ENCODE results near the gene SSH2.

Gene SSH2

DNA sequence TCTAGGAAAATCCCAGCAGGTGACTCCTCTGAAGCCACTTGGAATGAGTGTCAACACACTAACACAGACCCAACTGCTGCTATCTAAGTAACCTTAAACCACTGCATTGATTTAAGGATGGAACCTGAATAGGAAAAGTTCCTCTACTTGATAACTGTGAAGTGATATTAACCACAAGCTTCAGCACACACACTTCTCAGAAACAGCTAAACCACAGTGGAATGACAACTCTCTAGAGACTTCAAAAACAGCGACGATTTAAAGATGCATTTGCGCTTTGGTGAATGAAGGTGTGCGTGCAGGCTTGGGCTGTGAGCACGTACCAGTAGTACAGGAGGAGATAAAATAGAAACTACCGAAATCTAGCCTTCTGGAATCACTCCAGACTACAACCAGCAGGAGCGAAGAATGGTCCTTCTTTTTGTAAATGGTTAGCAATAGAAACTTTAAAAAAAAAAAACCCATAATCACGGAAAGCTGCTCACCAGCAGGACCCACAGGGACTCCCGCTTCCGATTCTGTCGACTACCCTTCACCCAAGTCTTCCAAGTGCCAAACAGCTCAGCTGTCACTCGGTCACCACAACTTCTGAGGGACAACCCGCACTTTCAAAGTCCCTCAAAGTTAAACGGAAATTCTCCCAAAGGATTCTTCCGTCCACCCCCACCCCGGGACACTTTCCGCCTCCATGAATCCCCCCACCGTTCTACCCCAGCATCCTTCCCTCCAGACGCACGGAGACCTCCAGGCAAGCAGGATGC, 169.6 kb downstream of the SSH2 start:
- Histone ChIP-seq H3K9me3 (ENCODE audit: low read depth, low read length) (no peaks in the 10 kb centered on the region), H3K27ac (no peak overlapping the region), H3K9ac (ENCODE audit: insufficient read length) (peak overlapping the region; percentile 50), H3K4me3 (peak overlapping the region; percentile 91), H3K36me3 (ENCODE audit: insufficient read depth, low read length) (no peaks in the 10 kb centered on the region)
- no peak for DNase-seq (ENCODE audit: low read depth, low spot score)
- TF ChIP-seq FOXP2 (optimal IDR thresholded peaks at IDR 0.05; ENCODE audit: control extremely low read depth, extremely low read length, insufficient read depth), result no peak

DNA sequence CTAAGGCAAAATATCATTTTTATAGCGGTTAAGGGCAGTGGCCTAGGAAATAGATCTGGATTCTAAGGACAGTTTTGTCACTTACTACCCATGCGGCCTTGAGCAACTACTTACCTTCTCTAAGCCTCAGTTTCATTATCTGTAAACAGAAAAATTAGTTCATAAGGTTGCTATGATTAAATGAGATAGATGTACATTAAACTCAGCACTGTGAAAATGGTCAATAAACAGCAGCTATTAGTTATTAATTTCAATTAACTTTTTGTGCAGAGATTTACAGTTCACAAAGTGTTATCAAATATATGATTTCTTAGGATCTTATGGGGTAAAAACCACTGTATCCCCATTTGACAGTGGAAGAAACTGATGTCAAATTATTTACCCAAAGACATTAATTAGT, 171.8 kb downstream of the SSH2 start:
- Histone ChIP-seq H3K36me3 (ENCODE audit: insufficient read depth, low read length) (no peaks in the 10 kb centered on the region), H3K9ac (ENCODE audit: insufficient read length) (no peak overlapping the region), H3K27ac (no peak overlapping the region), H3K4me3 (no peak overlapping the region), H3K9me3 (ENCODE audit: low read depth, low read length) (no peaks in the 10 kb centered on the region)
- no peak for DNase-seq (ENCODE audit: low read depth, low spot score)
- TF ChIP-seq EZH2 (IDR thresholded peaks at IDR 0.05), result no peak
- no peak for TF ChIP-seq POLR2AphosphoS5 (IDR thresholded peaks at IDR 0.05; ENCODE audit: borderline replicate concordance, low read depth, low read length)
- no peak for TF ChIP-seq FOXP2 (optimal IDR thresholded peaks at IDR 0.05; ENCODE audit: control extremely low read depth, extremely low read length, insufficient read depth)

- Histone ChIP-seq H3K36me3 (ENCODE audit: insufficient read depth, low read length) (no peaks in the 10 kb centered on the region), H3K9me3 (ENCODE audit: low read depth, low read length) (no peaks in the 10 kb centered on the region), H3K9ac (ENCODE audit: insufficient read length) (no peak overlapping the region), H3K4me3 (no peak overlapping the region), H3K27ac (no peak overlapping the region)
- DNase-seq (ENCODE audit: low read depth, low spot score), result no peak
- TF ChIP-seq EZH2 (IDR thresholded peaks at IDR 0.05), result no peak
- no peak for TF ChIP-seq POLR2AphosphoS5 (IDR thresholded peaks at IDR 0.05; ENCODE audit: borderline replicate concordance, low read depth, low read length)
- no peak for TF ChIP-seq FOXP2 (optimal IDR thresholded peaks at IDR 0.05; ENCODE audit: control extremely low read depth, extremely low read length, insufficient read depth)
These were observed 172.2 kb downstream of the SSH2 start for GRCh38 chr17:29757788-29758187.

DNA sequence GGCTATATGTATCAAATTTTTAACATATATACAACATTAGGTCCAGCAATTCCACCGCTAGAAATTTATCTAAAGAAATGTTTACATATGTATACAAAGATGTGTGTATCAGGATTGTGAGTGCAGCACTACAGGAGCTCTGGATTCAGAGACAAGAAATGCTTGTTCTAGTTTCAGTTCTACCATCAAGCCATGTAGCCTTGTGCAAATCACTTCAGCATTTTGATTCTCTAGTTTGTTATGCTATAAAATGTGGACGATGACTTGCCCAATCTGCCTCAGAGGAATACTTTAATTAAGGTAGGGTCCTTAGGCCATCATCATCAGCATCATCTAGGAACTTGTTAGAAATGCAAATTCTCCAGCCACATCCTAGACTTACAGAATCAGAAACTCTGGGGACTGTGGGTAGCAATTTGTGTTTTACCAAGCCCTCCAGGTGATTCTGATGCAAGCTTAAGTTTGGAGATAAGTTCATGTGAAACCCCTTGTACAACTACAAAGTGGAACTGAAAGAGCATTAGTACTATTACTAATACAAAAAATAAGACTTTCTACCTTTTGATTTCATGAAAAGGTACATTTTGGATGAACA, 176.1 kb downstream of the SSH2 start:
- no peak for DNase-seq (ENCODE audit: low read depth, low spot score)
- H3K27ac ChIP-seq, result no peak overlapping the region

GRCh38 chr17:29749045-29749825, 180.8 kb downstream of the SSH2 start:
- DNase-seq (ENCODE audit: low read depth, low spot score), result no peak
- TF ChIP-seq FOXP2 (optimal IDR thresholded peaks at IDR 0.05; ENCODE audit: control extremely low read depth, extremely low read length, insufficient read depth) (no peak), EZH2 (IDR thresholded peaks at IDR 0.05) (no peak), POLR2AphosphoS5 (IDR thresholded peaks at IDR 0.05; ENCODE audit: borderline replicate concordance, low read depth, low read length) (no peak)
- H3K36me3 ChIP-seq (ENCODE audit: insufficient read depth, low read length), result no peaks in the 10 kb centered on the region
- H3K9ac ChIP-seq (ENCODE audit: insufficient read length), result no peak overlapping the region
- H3K9me3 ChIP-seq (ENCODE audit: low read depth, low read length), result no peaks in the 10 kb centered on the region
- H3K4me3 ChIP-seq, result no peak overlapping the region
- no peak overlapping the region for H3K27ac ChIP-seq

More for the DNA sequence above, 176.1 kb downstream of the SSH2 start:
- no peak overlapping the region for H3K9ac ChIP-seq (ENCODE audit: insufficient read length)
- no peaks in the 10 kb centered on the region for H3K9me3 ChIP-seq (ENCODE audit: low read depth, low read length)
- no peak overlapping the region for H3K4me3 ChIP-seq
- no peaks in the 10 kb centered on the region for H3K36me3 ChIP-seq (ENCODE audit: insufficient read depth, low read length)
- TF ChIP-seq FOXP2 (optimal IDR thresholded peaks at IDR 0.05; ENCODE audit: control extremely low read depth, extremely low read length, insufficient read depth) (no peak), POLR2AphosphoS5 (IDR thresholded peaks at IDR 0.05; ENCODE audit: borderline replicate concordance, low read depth, low read length) (no peak), EZH2 (IDR thresholded peaks at IDR 0.05) (no peak)

DNA sequence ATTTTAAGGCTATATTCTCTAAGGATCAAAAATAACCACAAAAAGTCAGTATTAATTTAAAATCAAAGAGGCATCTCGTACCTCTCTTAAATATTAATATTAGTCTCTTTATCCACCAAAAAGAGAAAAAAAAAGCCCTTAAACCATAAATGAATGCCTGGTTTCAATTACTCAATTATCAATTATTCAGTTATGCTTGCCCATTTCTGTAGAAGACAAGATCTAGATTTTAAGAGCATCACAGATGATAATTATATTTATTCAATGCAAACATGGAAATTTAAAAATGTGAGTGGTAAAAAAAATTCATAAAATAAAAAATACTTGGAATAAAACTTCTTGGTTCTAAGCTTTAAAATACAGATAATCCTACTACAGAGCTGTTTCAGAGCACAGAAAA, 181.6 kb downstream of the SSH2 start:
- TF ChIP-seq FOXP2 (optimal IDR thresholded peaks at IDR 0.05; ENCODE audit: control extremely low read depth, extremely low read length, insufficient read depth) (no peak), POLR2AphosphoS5 (IDR thresholded peaks at IDR 0.05; ENCODE audit: borderline replicate concordance, low read depth, low read length) (no peak), EZH2 (IDR thresholded peaks at IDR 0.05) (no peak)
- no peak overlapping the region for H3K27ac ChIP-seq
- H3K9me3 ChIP-seq (ENCODE audit: low read depth, low read length), result no peaks in the 10 kb centered on the region
- no peak for DNase-seq (ENCODE audit: low read depth, low spot score)
- no peak overlapping the region for H3K4me3 ChIP-seq
- no peak overlapping the region for H3K9ac ChIP-seq (ENCODE audit: insufficient read length)
- no peaks in the 10 kb centered on the region for H3K36me3 ChIP-seq (ENCODE audit: insufficient read depth, low read length)

DNA sequence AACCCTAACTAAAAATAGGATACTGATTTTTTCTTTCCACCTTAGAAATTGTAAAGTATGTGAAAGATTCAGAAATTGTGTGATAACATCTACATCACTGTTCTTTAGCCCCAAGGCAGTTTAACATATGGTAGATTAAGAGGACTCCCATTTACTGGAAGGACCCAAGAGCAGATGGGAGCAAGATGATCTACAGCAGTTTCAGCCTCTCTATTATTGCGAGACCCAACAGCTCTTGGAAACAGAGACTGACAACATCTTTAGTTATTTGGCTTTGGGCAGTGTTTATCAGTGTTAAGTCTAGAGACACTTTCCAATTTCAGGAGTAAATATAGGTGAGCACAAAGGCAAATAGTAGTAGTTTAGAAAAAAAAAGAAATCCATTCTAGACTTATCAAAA, 182.4 kb downstream of the SSH2 start:
- no peak for TF ChIP-seq EZH2 (IDR thresholded peaks at IDR 0.05)
- H3K9me3 ChIP-seq (ENCODE audit: low read depth, low read length), result no peaks in the 10 kb centered on the region
- no peak overlapping the region for H3K9ac ChIP-seq (ENCODE audit: insufficient read length)
- H3K4me3 ChIP-seq, result no peak overlapping the region
- no peaks in the 10 kb centered on the region for H3K36me3 ChIP-seq (ENCODE audit: insufficient read depth, low read length)
- DNase-seq (ENCODE audit: low read depth, low spot score), result no peak
- peak overlapping the region; percentile 26; the same call in 1 of the 2 replicates for H3K27ac ChIP-seq

- no peak overlapping the region for H3K4me3 ChIP-seq
- TF ChIP-seq FOXP2 (optimal IDR thresholded peaks at IDR 0.05; ENCODE audit: control extremely low read depth, extremely low read length, insufficient read depth), result no peak
- TF ChIP-seq POLR2AphosphoS5 (IDR thresholded peaks at IDR 0.05; ENCODE audit: borderline replicate concordance, low read depth, low read length), result no peak
- no peak for TF ChIP-seq EZH2 (IDR thresholded peaks at IDR 0.05)
- H3K9ac ChIP-seq (ENCODE audit: insufficient read length), result no peak overlapping the region
- no peaks in the 10 kb centered on the region for H3K9me3 ChIP-seq (ENCODE audit: low read depth, low read length)
- DNase-seq (ENCODE audit: low read depth, low spot score), result no peak
- H3K36me3 ChIP-seq (ENCODE audit: insufficient read depth, low read length), result no peaks in the 10 kb centered on the region
- H3K27ac ChIP-seq, result 0 out of 2 replicates have a peak overlapping the region, but pooled peaks have one; percentile 19
These were observed 183.4 kb downstream of the SSH2 start for GRCh38 chr17:29746669-29747068.
